Spleen (tissue), 7 donors: ENCODE measurements around the gene ESM1.

Source experiments
- CTCF ChIP-seq, 11 experiments: fragments of 200-600 bp in 7 of 11; fragments of 450-650 bp in 4 of 11; sonication (generic) in 4 of 11; IDR thresholded peaks in 8 of 11; conservative IDR thresholded peaks in 3 of 11; 1 replicate in 7 of 11; 2 replicates in 4 of 11; pipeline versions ENCODE4 v1.4.0 to v1.8.0; 2016 to 2021; ENCODE audit warnings: antibody characterized with exemption in 11 of 11, inconsistent platforms in 4 of 11, mild to moderate bottlenecking in 1 of 11
- POLR2A ChIP-seq, 3 donors: fragments of 450-650 bp; IDR thresholded peaks; one replicate each; pipeline ENCODE4 v1.5.1; 2017; ENCODE audit warnings: antibody characterized with exemption in 3 of 3, mild to moderate bottlenecking in 1 of 3
- donor health status: DM: no; HTN: no; CAD: no; lungs with moderate emphysema.
- donor health status: DM: no; HTN: no; CAD: no.
- donor health status: DM: no; HTN: no; CAD: no.

- TF ChIP-seq CTCF (IDR thresholded peaks at IDR 0.05 in 8 of 11, conservative IDR thresholded peaks at IDR 0.05 in 3 of 11) (no peak), POLR2A (IDR thresholded peaks at IDR 0.05) (no peak)
Observed at GRCh38 chr5:54988218-54988617, 2.8 kb upstream of the ESM1 start.
